Omental fat pad (tissue), 4 donors: ENCODE measurements around the gene CLEC16A. TPM values are rescaled to one million over a fixed set of nuclear protein-coding genes. Genes with fewer than 3 reads are reported as not detected.

Experiments used
- ATAC-seq: fragments of 150-250 bp; one replicate; pipeline ENCODE4 v1.9.1; 2016; ENCODE audit warnings: mild to moderate bottlenecking, moderate library complexity; ENCODE audit not compliant: low FRiP score
- DNase-seq: peaks from one replicate; pipeline ENCODE4 v3.0.0-alpha.2; 2019; ENCODE audit warnings: low spot score
- total RNA-seq, 4 donors: library from RNA; depleted of rRNA; stranded (reverse); fragments of >200 nt; gene quantifications; one replicate each; pipeline ENCODE4 v1.1.0, GENCODE V29; 2016
- TF ChIP-seq, protein P1 (sequence below), 3 donors: fragments of 450-650 bp; IDR thresholded peaks; one replicate each; pipeline ENCODE4 v1.5.1; 2016 to 2017; ENCODE audit warnings: antibody characterized with exemption in 3 of 3, mild to moderate bottlenecking in 3 of 3, moderate library complexity in 2 of 3

The CLEC16A gene
- total RNA-seq, 4 donors from 2014 or later = 24.0 to 36.9 (median 29.5) TPM

DNA sequence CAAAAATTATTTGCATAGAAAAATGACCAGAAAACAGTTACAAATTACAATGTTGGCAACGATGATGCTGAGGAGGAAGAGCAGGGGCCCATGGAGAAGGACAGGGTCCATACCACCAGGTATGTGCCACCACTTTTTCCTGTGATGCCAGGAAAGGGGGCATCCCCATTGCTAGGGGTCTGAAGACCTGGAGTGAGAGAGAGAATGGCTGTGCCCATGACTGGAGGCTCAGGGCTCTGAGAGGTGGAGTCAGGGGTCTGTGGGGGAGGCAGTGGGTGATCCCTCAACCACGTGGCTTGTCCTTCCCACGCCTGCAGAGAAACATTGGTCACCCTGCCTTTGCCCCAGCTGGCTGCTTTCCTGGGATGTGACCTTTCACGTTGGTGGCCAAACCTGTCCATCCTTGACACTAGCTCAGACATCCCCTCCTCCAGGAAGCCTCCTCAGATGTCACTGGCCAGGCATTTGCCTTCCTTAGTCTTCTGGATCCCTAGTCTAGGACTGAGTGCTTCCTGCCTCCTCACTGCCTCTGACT lies 260.2 kb downstream of the CLEC16A start:
- no peak for DNase-seq
- TF ChIP-seq, protein P1, sequence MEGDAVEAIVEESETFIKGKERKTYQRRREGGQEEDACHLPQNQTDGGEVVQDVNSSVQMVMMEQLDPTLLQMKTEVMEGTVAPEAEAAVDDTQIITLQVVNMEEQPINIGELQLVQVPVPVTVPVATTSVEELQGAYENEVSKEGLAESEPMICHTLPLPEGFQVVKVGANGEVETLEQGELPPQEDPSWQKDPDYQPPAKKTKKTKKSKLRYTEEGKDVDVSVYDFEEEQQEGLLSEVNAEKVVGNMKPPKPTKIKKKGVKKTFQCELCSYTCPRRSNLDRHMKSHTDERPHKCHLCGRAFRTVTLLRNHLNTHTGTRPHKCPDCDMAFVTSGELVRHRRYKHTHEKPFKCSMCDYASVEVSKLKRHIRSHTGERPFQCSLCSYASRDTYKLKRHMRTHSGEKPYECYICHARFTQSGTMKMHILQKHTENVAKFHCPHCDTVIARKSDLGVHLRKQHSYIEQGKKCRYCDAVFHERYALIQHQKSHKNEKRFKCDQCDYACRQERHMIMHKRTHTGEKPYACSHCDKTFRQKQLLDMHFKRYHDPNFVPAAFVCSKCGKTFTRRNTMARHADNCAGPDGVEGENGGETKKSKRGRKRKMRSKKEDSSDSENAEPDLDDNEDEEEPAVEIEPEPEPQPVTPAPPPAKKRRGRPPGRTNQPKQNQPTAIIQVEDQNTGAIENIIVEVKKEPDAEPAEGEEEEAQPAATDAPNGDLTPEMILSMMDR (IDR thresholded peaks at IDR 0.05) = no peak
- no peak for ATAC-seq

DNA sequence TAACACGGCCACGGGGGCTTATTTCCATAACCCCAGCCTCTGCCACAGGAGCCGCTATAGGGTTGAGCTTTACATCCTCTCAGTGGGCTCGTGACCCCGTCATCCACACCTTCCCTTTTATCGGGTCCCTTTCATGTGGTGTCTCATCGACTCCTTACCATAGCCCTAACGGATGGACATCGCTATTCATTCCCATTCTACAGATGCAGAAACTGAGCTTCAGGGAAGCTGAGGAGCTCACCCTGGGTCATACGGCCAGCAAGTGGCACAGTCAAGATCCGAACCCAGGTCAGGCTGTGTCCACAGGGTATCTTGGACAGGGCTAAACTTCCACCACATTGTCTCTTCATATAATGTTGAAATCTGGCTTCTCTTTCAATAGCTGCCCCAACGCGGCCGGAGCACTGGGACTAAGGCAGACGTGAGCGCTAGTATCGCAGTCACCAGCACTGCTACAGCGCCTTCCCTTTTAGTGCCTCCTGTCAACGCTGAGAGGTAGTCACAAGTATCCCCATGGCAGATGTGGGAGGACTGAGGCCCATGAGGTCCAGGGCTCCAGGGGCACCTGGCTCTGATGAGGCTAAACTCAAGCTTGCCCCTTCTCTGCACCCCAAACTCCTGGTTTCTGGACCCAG lies 260.8 kb downstream of the CLEC16A start:
- TF ChIP-seq, protein P1 (IDR thresholded peaks at IDR 0.05) = no peak
- DNase-seq (no peak), ATAC-seq (no peak)

DNA sequence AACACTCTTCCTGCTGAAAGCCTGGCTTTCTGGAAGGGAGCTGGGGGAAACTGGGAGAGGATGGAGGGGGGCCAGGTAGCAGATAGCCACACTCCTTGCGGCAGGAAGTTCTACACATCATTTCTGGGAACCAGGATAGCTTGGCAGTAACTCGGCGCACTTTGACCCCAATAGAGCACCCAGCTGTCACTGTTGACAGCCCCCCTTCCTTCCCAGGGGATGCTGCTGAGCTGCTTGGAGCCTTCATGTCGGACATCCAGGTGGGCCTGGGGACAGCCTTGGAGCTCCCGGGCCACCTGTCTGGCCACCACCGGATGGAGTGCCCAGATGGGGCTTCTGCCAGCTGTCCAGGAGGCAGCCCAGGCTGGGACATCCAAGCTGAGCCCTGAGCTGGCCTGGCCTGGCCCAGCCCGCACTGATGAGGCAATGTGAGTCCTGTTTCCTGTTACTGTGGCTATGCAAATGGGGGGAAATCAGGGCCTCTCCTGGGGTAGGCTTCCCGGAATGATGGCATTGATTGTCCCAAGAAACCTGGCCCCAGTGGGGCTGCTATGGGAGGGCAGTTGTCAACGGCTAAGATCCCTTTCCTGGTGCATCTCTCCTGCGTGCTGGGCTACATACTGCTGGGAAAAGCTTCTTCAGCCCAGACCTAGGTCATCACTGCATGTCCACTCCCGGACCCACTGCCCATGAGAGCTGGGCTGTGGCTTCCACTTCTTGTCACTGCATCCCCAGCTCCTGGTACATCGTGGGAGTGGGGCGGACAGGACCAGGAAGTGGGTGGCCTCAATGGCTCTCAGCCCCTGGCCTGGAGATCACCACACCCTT lies 261.6 kb downstream of the CLEC16A start:
- TF ChIP-seq, protein P1 (IDR thresholded peaks at IDR 0.05) = no peak
- ATAC-seq = no peak

DNA sequence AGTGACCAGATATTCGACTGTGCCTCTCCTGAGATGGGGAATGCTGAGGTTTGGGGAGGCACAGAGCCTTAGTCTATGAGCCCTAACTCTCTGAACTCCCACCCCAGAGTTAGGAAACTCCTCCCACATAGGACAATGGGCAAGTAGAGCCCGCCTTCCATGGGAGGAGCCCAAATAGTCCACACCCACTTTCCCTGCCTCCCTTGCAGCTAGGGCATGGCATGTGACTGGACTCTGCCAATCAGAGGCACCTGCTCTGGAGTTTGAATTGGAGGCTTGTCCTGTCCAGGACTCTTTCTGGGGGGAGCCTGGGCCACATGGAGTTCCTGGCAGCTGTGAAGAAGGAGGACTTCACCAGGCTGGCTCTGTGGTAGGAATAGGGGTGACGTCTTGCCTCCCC lies 263.3 kb downstream of the CLEC16A start:
- no peak for ATAC-seq
- TF ChIP-seq, protein P1 (IDR thresholded peaks at IDR 0.05) = no peak
- DNase-seq = no peak

More for the DNA sequence above, 261.6 kb downstream of the CLEC16A start:
- no peak for DNase-seq

DNA sequence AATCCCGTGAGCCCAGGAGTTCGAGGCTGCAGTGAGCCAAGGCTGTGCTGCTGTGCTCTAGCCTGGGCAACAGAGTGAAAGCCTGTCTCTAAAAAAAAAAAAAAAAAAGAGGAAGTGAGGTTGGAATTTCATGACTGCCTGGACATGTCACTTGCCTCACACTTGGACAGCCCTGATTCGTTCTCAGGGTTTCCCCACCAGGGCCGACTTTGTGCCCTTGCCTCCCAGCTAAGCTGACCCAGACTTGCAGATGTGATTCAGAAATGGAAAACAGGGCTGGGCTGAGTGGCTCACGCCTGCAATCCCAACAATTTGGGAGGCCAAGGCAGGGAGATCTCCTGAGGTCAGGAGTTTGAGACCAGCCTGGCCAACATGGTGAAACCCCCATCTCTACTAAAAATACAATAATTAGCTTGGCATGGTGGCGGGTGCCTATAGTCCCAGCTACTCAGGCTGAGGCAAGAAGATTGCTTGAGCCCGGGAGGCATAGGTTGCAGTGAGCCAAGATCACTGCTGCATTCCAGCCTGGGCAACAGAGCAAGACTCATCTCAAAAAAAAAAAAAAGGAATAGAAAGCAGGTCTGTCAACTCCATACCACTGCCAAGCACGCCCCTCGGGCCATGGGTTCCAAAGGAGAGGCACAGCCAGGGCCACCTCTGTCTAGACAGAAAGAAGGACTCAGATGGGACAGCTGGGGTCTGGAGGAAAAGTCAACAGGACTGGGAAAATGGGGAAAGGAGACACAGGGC lies 264.7 kb downstream of the CLEC16A start:
- no peak for DNase-seq
- ATAC-seq = no peak

DNA sequence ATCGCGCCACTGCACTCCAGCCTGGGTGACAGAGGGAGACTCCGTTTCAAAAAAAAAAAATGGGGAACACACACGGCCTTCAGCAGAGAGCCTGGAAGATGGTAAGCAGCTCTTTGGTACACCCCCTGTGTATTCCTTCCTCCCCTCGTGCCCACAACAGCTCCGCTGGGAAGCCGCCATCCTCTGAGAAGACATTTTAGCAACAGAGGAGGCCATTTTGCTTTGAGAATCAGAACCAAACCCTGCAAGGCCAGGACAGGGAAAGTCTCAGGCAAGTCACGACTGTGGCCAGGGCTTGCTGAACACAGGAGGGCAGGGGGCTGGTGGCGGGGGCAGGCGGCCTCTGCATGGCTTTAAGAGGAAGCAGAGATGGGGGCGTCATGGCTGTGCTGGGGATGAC lies 265.9 kb downstream of the CLEC16A start:
- TF ChIP-seq, protein P1 (IDR thresholded peaks at IDR 0.05) = no peak
- DNase-seq (no peak), ATAC-seq (no peak)

More for the DNA sequence above, 264.7 kb downstream of the CLEC16A start:
- TF ChIP-seq, protein P1 (IDR thresholded peaks at IDR 0.05) = no peak
